HG03103 (cell line): Measurements from ENCODE around the gene NKX1-1.

ENCODE experiments used
- ATAC-seq: cut with Tn5 transposase; IDR thresholded peaks from one replicate; pipeline ENCODE4 v1.9.1; 2021; ENCODE audit warnings: low read depth; ENCODE audit not compliant: unreplicated experiment

The NKX1-1 gene

DNA sequence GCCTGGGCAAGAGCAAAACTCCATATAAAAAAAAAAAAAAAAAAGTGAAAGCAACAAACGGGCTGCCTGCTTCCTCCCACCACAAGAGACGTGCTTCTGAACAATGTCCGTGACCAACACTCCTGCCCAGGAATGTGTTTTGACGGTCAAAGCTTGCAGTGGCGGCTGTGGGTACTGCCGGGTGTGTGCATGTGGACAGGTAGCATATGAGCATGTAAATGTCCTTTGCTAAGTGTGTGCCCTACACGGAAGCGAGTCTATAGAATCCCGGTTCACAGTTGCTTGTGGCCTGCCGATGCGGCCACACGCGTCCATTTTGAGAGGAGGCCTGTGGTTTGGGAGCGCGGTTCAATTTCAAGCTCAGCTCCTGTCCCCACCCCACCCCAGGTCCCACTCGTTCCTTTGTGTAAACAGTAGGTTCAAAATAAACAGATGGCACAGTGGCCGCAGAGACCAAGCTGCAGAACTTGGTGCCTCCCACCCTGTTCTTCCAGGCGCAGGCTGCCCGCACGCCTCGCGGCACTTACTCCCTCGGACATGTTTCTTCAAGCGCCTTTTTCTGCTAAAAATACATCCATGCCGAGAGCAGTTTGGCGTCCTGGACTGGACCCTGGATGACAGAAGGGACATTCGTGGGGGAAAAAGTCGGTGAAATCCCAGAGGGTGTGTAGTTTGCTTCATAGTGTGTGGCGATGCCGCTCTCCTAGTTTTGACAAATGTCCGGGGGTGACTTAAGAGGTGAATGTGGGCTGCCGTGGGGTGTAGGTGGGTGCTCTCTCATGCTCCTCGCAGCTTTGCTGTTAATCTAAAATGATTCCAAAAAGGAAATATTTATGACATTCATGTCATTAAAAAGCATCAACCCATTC is 11.5 kb upstream of the NKX1-1 start:
- ATAC-seq, result no peak

DNA sequence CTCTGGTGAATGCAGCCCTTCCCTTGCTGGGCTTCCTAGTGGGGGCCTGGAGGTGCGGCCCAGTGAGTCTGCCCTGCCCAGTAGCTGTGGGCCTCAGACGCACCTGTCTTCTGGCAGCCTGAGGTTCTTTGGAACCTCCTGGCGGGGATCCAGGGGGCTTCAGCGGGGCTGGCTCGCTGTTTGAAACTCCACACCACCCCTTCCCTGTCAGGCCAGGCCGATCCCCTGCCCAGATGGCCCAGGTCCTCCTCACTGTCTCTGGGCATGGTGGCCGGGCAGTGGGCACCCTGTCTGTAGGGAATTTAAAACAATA is 10.7 kb upstream of the NKX1-1 start:
- no peak for ATAC-seq

DNA sequence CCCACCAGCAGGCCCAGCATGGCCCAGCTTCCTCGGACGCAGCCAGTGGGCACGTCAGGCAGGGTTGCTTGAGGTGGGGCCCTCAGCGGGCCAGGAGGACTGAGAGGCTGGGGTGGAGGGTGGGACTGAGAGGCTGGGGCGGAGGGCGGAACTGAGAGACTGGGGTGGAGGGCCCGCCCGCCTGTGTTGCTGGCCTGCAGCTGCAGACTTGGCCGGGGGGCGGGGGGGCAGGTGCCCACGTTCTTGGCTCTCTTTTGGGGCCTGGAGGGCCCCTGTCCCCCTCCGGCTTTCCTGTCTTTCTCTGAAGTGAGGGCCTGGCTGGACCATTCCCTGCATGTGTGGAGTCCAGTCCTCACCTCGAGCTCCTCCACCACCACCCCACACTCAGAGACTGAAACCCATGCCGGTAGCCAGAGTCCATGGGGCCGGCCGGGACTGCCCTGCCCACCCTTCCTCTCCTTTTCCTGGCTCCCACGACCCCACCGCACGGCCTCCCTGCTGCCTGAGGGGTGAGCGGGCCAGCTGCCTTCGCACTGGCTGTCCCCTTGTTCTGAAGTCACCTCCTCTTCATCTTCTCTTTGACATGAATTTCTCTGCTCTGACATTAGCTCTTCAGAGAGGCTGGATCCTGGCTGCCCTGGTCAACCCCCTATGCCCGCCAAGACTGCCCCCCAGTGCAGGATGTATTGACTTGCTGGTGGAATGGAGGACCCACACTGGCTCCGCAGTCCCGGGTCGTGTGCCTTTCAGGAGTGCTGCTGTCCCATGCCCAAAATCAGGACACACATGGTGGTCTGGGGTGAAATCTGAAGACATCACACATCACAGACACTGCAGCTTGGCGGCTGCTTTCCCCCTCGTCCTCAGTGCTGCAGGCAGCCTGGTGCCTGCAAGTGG is 10.1 kb upstream of the NKX1-1 start:
- no peak for ATAC-seq

GRCh38 chr4:1415681-1415981 is 9.4 kb upstream of the NKX1-1 start:
- no peak for ATAC-seq

GRCh38 chr4:1414831-1415680 is 8.8 kb upstream of the NKX1-1 start:
- ATAC-seq, result no peak

- ATAC-seq, result no peak
Measured at GRCh38 chr4:1413687-1414479, 7.6 kb upstream of the NKX1-1 start.

DNA sequence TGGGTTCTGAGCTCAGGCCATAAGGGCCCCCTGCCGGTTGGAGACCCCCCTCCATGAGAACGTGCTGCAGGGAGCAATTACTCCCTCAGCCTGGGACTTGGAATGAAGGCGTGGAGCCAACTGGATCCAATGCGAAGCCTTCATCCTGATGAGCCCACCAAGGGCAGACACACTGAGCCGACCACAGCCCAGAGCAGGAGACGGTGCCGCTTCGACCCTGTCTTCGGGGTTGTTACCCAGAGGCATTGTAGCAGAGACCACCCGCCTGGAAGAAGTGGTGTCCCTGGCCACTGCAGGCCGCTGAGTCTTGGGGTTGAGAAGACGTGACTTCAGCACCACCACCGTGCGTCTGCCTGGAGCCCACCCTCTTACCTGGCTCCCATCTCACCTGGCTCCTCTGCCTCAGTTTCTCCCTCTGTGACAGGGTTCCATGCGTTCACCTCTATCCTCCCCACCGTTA is 7.0 kb upstream of the NKX1-1 start:
- no peak for ATAC-seq

DNA sequence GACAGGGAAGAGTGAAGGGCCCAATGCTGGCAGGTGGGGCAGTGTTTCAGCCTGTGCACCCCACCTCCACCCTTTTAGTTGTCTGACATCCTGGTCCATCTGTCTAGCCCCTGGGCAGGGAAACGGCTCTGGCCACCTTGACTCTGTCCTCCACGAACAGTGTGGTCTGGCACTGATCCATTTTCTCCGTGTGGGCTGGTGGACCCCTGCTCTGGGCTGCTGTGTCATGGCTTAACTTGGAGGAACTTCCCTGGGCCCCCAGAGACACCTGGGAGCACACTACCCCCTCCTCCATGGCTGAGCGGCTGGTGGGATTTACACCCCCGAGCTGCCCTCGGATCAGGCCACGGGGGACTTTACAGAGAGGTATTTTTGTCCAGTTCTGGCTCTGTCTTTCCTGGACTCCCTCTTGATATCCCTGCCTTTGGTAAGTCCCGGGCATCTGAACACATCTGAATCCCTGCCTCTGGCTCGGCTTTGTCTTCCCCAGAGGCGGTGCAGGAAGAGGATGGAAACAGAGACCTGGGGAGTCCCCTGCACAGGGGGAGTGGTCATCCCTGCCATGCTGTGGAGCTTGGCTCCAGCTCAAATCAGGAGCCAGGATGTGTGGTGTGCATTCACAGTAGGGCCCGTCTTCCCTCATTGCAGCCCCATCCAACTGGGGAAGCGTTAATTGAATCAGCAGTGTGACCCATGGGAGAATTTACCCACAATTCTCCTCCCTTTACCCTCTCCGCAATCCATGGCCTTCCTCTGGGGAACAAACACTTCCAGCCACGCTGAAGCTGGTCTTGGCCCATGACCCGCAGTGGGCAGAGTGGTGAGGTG is 6.3 kb upstream of the NKX1-1 start:
- no peak for ATAC-seq

DNA sequence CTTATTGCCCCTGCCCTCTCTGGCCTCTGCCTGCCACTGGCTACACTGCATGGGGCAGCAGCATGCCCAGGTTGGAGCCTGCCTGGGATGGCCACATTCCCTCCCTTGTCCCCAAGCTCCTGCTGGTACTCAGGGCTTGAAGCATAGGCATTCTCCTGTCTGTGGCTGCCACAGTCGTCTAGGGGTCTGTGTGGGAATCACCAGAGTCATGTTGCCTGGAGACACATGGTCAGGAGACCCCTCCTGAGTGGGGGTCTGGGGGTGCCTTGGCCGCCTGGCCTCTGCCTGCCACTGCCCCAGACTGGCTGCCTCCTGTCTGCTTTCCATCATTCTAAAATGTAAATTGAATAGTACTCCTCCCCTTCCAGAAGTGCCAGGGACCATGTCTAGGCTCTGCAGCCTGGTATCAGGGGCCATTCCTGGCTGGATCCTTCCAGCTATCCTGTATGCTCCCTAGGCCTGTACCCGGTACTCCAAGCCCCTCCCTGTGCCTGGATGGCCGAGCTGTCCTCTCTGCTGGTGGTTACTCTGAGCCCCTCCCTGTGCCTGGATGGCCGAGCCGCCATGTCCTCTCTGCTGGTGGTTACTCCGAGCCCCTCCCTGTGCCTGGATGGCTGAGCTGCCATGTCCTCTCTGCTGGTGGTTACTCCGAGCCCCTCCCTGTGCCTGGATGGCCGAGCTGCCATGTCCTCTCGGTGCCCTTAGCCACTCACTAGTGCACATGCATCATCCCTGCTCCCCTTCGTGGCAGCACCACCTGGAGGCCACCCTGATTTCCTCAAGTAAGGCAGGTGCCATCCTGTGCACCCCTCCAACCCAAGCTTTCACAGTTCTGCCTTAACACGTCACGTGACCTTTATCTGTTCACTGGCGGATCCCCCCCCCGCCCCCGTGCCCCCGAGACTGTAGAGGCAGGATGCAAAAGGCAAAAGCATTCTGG is 5.5 kb upstream of the NKX1-1 start:
- no peak for ATAC-seq

DNA sequence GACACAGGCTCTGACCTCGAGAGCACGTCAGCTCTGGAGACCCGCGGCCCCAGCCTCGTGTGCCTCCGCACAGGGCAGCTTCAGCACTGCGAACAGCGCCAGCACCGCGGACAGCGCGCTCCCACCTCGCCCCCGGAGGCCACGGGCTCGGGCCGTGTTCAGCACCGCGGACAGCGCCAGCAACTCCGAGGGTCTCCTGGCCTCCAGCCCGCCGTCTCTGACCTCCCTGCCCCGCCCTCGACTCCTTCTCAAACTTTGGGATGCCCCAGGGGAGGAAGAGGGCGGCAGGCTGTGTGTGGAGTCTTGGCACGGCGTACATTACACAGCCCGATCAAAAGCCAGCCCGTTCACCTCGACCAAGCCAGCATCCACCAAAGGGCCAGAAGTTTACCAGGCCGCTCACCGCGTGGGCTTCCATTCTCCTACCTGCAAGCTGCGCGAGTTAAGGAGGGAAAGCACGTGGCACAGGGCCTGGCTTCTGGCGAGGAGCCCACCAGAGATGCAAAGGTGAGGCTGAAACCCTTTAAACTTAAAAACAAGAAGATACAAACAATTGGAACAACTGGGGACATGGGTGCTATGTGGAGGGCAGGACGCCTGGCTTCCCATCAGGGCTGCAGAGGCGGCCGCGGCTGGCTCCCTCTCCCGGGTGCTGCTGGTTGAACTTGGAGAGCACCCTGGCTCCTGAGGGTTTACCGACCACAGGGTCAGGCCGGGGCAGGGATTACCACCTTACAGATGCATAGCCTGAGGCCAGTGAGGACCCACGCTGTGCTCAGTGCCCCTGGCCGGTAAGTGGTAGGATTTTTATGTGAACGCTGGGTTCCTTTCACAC is 4.5 kb upstream of the NKX1-1 start:
- no peak for ATAC-seq

DNA sequence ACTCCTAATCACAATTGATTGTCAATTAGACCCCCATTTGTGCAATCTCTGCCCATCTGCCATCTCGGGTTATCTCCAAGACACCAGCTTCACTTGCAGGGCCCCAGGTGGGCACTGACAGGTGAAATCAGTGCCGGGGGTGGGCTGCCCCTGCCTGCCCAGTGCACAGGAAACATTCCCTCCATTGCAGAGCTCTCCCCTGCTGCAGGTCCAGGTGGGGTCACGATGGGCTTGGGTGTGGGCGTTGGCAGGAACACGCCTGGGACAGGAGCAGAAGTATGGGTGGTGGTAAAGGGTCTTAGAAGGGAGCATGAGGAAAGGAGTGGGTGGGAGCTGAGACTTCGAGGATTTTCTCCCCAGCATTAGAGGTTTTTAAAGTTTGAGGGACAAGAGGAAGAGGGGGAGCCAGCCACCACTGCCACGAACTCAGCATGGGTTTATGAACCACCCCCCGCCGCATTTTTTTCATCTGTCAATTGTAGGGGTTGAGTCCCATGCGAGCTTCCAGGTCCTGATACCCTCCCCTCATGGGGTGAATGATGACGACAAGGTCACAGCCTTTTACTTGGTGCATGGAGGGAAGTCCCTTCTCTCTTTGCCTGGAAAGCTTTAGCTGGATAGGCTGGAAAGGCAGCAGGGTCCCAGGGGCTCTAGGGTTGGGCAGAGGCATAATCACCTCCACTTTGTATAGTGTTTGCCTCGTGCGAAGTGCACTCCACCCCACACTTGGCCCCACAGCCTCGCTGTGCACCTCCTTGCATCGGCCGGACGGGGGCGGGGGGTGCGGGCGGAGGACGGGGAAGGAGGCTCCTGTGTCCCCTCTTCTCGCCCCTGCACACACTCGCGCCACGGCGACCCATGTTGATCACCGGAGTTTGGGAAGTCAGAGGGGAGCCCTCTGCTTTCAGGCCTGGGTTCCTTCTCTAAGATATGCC is 3.5 kb upstream of the NKX1-1 start:
- ATAC-seq, result no peak

DNA sequence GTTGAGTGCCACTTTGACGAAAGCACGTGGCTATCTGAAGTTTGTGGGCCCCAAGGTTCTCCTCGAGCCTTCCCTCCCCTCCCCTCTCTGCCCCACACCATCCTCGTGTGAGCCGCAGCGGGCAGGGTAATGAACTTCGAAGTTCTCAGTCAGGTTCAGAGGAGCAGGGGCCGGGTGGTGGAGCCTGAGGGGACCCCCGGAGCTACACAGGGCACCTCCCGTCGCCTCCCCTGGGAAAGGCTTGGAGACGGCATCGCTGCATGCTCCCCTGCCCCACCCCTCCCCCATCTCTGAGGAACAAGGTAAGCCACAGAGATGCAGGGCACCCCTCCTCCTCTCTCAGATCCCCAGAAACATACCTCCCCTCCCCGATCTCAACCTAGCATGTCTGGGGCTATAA is 2.8 kb upstream of the NKX1-1 start:
- ATAC-seq, result no peak

GRCh38 chr4:1408418-1408817 is 2.2 kb upstream of the NKX1-1 start:
- no peak for ATAC-seq

- ATAC-seq, result no peak
Measured at GRCh38 chr4:1407657-1408333, 1.6 kb upstream of the NKX1-1 start.

DNA sequence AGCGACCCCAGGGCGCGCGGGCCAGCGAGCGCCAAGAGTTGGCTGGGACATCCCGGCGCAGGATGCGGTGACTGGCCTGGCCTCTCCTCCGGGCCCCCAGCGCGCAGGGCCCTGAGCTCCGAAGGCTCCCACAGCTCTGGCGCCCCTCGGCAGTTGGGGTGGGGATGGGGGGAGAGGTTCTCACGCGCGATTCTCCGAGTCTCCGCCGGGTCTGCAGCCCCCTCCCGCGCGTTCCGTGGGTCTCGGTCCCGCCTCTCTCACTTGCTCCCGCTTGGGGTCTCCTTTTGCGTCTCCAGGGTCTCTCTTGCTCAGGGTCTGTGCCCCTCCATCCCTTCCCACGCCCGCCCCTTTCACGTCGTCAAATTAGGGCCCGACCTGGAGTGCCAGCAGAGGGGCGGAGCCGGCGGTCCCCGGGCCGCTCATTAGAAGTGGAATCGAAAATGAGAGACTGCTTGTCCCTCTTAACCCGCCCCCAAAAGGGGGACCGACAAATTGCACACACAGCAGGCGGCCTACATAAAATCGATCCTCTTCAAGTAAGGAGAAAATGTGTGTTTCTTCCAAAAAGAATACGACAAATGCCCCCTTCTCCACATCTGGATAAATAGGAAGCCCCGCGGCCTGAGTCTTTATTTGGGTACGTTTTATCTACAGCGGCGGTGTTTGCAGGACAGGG is 877 bp upstream of the NKX1-1 start:
- no peak for ATAC-seq
